Dermis microvascular lymphatic vessel endothelial cell (primary cell): Measurements from ENCODE around the gene RAB31. TPM values are rescaled to one million over a fixed set of nuclear protein-coding genes. Genes with fewer than 3 reads are reported as not detected.
"Not testable (repeated sequence)": the region's sequence is repeated elsewhere in the genome, so short reads cannot be mapped to it uniquely, and the experiment has no call there.

Source experiments
- DNase-seq, 2 donors: peaks; one replicate each; pipeline versions ENCODE4 v3.0.0 to v3.0.0-alpha.2; 2010; ENCODE audit warnings: low read depth in 2 of 2
- total RNA-seq: library from RNA; depleted of rRNA; stranded (reverse); fragments of >200 nt; gene quantifications from 2 replicates; pipeline ENCODE4 v1.2.1, GENCODE V29; 2014

The RAB31 gene
- total RNA-seq, 1 donor from 2014 or later, result 46.5 TPM

GRCh38 chr18:9835825-9836224, 127.7 kb downstream of the RAB31 start:
- DNase-seq, result no peak

GRCh38 chr18:9838144-9838877, 130.2 kb downstream of the RAB31 start:
- no peak for DNase-seq

- DNase-seq, result no peak
These were observed 131.1 kb downstream of the RAB31 start for GRCh38 chr18:9839211-9839610.

- DNase-seq, result no peak
These were observed 131.8 kb downstream of the RAB31 start for GRCh38 chr18:9839853-9840252.

- no peak for DNase-seq
These were observed 133.7 kb downstream of the RAB31 start for GRCh38 chr18:9841752-9842151.

GRCh38 chr18:9842448-9842847, 134.3 kb downstream of the RAB31 start:
- DNase-seq, result no peak

- no peak for DNase-seq
These were observed 137.2 kb downstream of the RAB31 start for GRCh38 chr18:9845256-9845655.

- peak in 1 of 2 donors; percentile 43 for DNase-seq
These were observed 138.2 kb downstream of the RAB31 start for GRCh38 chr18:9846162-9846925.

- no peak for DNase-seq
These were observed 140.2 kb downstream of the RAB31 start for GRCh38 chr18:9848170-9848879.

- peak in 1 of 2 donors; percentile 16 for DNase-seq
These were observed 141.5 kb downstream of the RAB31 start for GRCh38 chr18:9849407-9850283.

- DNase-seq, result no peak
These were observed 142.2 kb downstream of the RAB31 start for GRCh38 chr18:9850309-9850708.

GRCh38 chr18:9851511-9851910, 143.4 kb downstream of the RAB31 start:
- no peak for DNase-seq

GRCh38 chr18:9852266-9853081, 144.4 kb downstream of the RAB31 start:
- no peak for DNase-seq

GRCh38 chr18:9854801-9855676, 146.9 kb downstream of the RAB31 start:
- no peak for DNase-seq

GRCh38 chr18:9855681-9856080, 147.6 kb downstream of the RAB31 start:
- no peak for DNase-seq

GRCh38 chr18:9856092-9856491, 148.0 kb downstream of the RAB31 start:
- DNase-seq, result no peak

GRCh38 chr18:9857479-9857998, 149.4 kb downstream of the RAB31 start:
- not testable (repeated sequence) for DNase-seq

GRCh38 chr18:9858642-9859041, 150.5 kb downstream of the RAB31 start:
- DNase-seq, result no peak

GRCh38 chr18:9859232-9859631, 151.1 kb downstream of the RAB31 start:
- DNase-seq, result no peak
